Colon (tissue), 2 donors: Measurements from ENCODE around the gene SLC46A1.

Experiments
- FAIRE-seq: peaks from 2 replicates; lab custom pipeline; 2012; peaks lifted over from hg19 to GRCh38; lab: Jason Lieb, UNC
- donor health status: control.
- donor health status: control.

SLC46A1 gene

GRCh38 chr17:28404007-28404406, 2.0 kb downstream of the SLC46A1 start:
- no peak for FAIRE-seq

DNA sequence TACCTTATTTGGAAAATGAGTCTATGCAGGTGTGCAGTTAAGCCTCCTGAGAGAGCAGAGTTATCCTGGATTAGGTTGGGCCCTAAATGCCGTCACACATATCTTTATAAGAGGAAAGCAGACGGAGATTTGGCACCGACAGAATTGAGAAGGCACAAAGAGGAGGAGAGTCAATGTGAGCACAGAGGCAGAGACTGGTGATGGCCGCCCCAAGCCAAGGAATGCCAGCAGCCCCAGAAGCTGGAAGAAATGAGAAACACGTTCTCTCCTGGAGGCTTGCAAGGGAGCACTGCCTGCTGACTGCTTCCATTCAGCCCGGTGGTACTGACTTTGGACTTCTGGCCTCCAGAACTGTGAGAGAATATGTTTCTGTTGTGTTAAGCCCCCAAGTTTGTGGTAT, 3.2 kb downstream of the SLC46A1 start:
- FAIRE-seq = no peak

- FAIRE-seq = no peak
These were observed 3.8 kb downstream of the SLC46A1 start for GRCh38 chr17:28402224-28402630.

DNA sequence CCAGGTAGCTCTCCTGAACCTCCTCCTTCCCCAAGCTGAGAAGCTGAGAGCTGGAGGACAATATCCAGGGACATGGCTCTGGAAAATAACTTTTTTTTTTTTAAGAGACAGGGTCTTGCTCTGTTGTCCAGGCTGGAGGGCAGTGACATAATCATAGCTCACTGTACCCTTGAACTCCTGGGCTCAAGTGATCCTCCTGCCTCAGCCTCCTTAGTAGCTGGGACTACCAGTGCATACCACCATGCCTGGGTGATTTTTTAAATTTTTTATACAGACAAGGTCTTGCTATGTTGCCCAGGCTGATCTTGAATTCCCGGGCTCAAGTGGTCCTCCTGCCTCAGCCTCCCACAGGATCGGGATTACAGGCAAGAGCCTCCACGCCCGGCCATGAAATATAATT, 6.2 kb downstream of the SLC46A1 start:
- FAIRE-seq = no peak

DNA sequence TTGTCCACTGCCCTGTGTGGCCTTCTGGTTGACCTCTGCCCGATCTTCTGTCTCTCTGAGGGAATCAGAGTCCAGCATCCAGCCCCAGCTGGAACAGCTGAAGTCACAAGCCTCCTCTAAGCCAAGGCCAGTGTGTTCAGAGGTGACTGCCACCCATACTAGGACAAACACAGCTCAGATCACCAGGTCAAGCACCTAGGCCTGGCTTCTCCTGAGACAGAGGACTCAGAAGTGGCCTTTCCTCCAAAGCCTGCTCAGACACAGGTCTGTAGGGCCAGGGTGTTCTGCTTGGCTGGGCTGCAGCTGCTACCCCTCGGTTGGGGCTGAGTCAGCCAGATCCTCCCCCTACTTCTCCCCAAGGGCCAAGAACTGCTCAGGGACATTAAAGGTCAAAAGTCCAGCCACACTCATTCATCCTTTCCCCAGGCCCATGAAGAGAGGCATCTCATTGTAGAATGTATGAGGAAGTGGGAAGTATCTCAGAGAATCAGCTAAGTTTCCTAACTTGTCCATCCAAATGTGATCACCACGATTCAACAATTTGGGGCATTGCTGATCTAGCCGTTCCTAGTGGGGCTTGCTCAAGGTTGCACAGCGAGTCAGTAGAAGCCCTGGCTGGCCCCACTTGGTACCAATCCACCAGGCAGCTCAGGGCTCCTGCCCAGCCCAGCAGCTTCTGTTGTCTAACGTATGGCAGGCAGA, 7.6 kb downstream of the SLC46A1 start:
- no peak for FAIRE-seq

DNA sequence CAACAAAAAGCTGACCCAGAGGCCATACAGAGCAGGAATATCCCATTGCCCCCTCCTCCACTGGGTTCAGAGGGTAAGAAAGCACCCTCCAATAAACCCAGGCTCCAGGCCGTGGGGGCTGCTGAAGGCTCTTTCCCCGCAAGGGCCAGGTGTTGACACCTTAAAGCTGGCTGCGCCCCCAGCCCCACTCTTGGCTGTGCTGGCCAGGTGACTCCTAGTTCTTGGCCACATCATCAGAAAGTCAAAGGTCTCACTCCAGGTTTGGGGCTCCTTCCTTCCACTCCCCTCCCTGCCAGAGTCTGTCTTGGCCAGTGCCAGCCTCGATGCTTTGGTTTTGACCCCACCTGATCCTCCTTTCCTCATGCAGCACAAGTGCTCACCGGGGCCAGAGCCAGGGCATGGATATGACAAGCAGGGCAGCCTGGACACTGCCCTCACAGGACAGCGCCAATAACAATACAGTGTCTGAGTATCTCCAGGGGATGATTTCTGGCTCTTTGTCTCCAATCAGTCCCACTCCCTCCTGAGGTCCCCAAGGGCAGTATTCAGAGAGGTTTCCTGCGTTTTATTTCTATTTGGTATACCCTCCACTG, 8.2 kb downstream of the SLC46A1 start:
- no peak for FAIRE-seq

- FAIRE-seq = no peak
These were observed 8.7 kb downstream of the SLC46A1 start for GRCh38 chr17:28397275-28397674.

DNA sequence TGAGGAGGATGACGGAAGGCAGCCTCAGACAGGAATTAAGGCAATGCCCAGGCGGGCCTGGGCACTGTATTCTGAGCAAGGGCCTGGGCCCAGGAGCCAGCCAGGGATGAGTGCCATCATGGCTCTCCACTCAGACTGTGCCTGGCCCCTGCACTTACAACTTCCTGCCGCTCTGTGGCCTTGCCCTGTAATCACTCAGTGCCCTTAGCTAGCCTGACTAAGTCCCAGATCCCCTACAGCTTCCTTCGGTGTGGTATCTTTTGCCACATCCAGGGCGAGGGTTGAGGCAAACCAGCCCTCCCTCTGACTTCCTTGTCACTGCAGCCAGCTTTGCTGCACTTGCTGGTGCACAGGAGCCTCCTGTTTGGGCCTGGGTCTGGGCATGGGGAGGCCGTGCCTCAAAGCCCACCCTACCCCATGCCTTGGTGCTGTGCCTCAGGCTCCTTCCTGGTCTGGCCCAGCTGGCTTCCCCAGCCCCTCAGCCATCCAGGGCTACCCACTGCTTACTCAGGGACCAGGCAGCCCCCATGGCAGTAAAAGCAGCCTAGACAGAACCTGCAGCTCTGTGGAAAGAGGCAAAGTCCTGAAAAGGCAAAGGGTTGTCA, 9.3 kb downstream of the SLC46A1 start:
- no peak for FAIRE-seq

GRCh38 chr17:28395968-28396367, 10.0 kb downstream of the SLC46A1 start:
- FAIRE-seq = no peak

GRCh38 chr17:28395426-28395825, 10.6 kb downstream of the SLC46A1 start:
- no peak for FAIRE-seq

- FAIRE-seq = no peak
These were observed 11.5 kb downstream of the SLC46A1 start for GRCh38 chr17:28394337-28395116.

DNA sequence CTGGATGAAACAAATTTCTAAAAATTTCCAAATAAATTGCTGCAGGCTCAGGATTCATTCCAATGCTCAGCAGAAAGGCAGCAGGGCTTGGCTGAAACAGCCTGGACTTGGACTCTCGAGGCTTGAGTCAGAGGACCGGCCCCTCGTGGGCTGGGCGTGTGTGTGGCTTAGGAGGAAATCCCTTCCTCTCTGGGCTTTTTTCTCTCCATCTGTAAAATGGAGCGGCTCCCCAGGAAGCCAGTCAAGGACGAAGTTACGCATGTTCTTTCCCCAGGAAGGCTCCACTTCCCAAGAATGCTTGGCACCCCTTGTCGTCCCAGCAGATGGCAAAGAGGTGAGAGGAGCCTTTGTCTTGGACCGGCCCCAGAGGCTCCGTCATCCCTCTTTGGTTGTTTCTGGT, 13.5 kb downstream of the SLC46A1 start:
- FAIRE-seq = no peak

GRCh38 chr17:28391401-28391800, 14.6 kb downstream of the SLC46A1 start:
- FAIRE-seq = no peak

DNA sequence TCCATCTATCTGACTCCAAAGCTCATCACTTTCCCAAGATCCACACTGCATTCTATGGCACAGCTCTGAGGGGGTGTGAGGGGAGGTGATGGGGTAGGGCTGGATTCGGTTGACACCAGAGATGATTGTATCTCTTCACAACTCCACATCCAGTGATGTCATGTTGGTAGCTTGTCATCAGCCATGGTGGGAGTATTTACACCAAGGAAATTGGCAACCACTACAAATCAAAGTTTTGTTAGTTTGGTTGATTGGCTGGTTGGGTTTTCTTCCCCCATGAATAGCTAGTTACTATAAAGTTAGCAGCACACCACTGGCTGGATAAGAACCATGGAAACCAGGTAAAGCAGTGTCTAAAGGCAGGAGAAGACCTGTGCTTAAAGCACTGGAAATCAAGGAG, 15.0 kb downstream of the SLC46A1 start:
- FAIRE-seq = no peak

- no peak for FAIRE-seq
These were observed 15.4 kb downstream of the SLC46A1 start for GRCh38 chr17:28390563-28390962.

DNA sequence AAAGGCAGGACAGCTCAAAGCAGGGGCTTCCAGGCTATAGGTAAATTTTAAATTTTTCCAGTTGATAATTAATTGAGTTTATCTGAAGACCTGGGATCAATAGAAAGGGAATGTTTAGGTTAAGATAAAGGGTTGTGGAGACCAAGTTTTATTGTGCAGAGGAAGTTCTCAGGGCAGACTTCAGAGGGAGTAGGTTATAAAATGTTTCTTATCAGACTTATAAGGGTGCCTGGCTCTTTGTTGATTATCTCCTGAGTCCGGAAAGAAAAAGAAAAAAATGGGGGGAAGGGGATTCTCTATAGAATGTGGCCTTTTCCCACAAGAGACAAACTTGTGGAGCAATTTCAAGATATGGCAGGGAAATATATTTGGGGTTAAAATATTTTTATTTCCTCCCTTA, 15.9 kb downstream of the SLC46A1 start:
- no peak for FAIRE-seq

DNA sequence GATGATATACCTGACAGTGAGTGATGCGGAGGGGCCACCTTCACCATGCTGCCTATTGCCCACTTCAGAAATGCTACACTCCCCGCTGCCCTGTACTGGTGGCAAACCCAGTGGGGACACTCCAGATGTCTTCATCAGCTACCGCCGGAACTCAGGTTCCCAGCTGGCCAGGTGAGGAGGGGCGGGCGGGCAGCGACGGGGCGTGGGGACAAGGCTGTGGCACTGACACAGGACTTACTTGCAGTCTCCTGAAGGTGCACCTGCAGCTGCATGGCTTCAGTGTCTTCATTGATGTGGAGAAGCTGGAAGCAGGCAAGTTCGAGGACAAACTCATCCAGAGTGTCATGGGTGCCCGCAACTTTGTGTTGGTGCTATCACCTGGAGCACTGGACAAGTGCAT, 17.9 kb downstream of the SLC46A1 start:
- FAIRE-seq = no peak

DNA sequence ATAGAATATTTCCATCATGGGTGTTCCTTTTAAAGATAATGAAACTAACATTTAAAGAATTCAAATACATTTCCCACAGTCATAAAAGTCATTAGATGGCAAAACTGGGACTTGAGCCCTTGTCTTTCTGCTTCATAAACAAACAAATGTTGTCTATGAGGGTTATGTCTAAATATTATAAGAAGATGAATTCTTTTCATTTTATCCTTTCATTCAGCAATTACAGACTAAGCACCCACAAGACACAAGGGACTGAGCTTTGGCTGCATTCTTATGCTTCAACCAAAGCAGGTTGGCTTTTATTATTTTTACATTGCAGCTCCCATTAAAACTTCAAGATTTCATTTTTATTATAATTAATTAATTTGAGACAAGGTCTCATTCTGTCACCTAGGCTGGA, 19.6 kb downstream of the SLC46A1 start:
- no peak for FAIRE-seq

- no peak for FAIRE-seq
These were observed 20.6 kb downstream of the SLC46A1 start for GRCh38 chr17:28385406-28385805.

GRCh38 chr17:28385037-28385400, 21.0 kb downstream of the SLC46A1 start:
- no peak for FAIRE-seq

DNA sequence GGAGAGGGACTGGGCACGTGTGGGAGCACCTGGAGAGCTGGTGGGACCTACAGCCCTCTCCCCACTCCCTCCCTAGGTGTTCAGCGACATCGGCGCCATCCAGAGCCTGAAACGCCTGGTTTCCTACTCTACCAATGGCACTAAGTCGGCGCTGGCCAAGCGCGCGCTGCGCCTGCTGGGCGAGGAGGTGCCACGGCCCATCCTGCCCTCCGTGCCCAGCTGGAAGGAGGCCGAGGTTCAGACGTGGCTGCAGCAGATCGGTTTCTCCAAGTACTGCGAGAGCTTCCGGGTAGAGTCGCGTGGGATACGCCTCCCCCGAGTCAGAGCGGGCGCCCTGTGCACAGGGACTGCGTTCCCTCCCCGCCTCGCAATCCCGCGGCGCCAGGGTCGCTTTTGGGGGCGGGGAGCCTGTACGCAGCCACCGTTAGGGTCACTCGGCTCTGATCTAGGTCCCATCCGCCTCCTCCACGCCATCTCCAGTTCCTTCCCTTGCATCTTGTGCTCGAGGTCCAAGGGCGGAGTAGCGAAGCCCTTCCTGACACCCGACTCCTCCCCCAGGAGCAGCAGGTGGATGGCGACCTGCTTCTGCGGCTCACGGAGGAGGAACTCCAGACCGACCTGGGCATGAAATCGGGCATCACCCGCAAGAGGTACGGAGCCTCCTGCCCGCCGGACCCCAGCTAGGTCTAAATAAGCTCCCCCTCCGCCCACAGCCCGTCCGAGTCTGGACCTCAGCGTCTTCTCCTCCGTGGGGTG, 21.6 kb downstream of the SLC46A1 start:
- no peak for FAIRE-seq

- FAIRE-seq = no peak
These were observed 24.7 kb downstream of the SLC46A1 start for GRCh38 chr17:28381141-28381825.
